H9 (cell line): ENCODE data around the gene KRT6A. TPM values are rescaled to one million over a fixed set of nuclear protein-coding genes. Genes with fewer than 3 reads are reported as not detected.

ENCODE experiments used
- DNase-seq: peaks from one replicate; pipeline ENCODE4 v3.0.0-alpha.2; 2017
- H2AFZ ChIP-seq: one replicate; pipeline ENCODE4 v1.6.1; 2013; ENCODE audit warnings: mild to moderate bottlenecking, low read length, control low read depth, moderate library complexity
- H2AK5ac ChIP-seq: 2 replicates; pipeline ENCODE4 v1.6.1; 2013; ENCODE audit warnings: low read length, control low read depth, mixed read lengths; ENCODE audit not compliant: insufficient read length
- H2BK120ac ChIP-seq: one replicate; pipeline ENCODE4 v1.6.1; 2013; ENCODE audit warnings: low read depth, mild to moderate bottlenecking, low read length, control low read depth, inconsistent platforms; ENCODE audit not compliant: poor library complexity, severe bottlenecking
- H2BK12ac ChIP-seq: 2 replicates; pipeline ENCODE4 v1.6.1; 2013; ENCODE audit warnings: low read length, control low read depth, mixed read lengths, low read depth; ENCODE audit not compliant: insufficient read length
- H2BK15ac ChIP-seq: 2 replicates; pipeline ENCODE4 v1.6.1; 2013; ENCODE audit warnings: low read depth, low read length, control low read depth
- H2BK20ac ChIP-seq: one replicate; pipeline ENCODE4 v1.6.1; 2013; ENCODE audit warnings: low read depth, mild to moderate bottlenecking, low read length, control low read depth, inconsistent platforms; ENCODE audit not compliant: poor library complexity, severe bottlenecking
- H2BK5ac ChIP-seq: 2 replicates; pipeline ENCODE4 v1.6.1; 2013; ENCODE audit warnings: low read length, control low read depth, mixed read lengths; ENCODE audit not compliant: insufficient read length
- H3K14ac ChIP-seq: 2 replicates; pipeline ENCODE4 v1.6.1; 2013; ENCODE audit warnings: low read length, control low read depth; ENCODE audit not compliant: insufficient read depth
- H3K18ac ChIP-seq: 2 replicates; pipeline ENCODE4 v1.6.1; 2013; ENCODE audit warnings: low read depth, mild to moderate bottlenecking, mixed read lengths, low read length, control low read depth; ENCODE audit not compliant: insufficient read length
- H3K23ac ChIP-seq: 2 replicates; pipeline ENCODE4 v1.6.1; 2013; ENCODE audit warnings: low read length, control low read depth, mixed read lengths, low read depth; ENCODE audit not compliant: insufficient read length
- H3K23me2 ChIP-seq: 2 replicates; pipeline ENCODE4 v1.6.1; 2013; ENCODE audit warnings: low read depth, mild to moderate bottlenecking, mixed read lengths, low read length, control low read depth; ENCODE audit not compliant: insufficient read length, poor library complexity, severe bottlenecking
- H3K27ac ChIP-seq: 2 replicates; pipeline ENCODE4 v1.5.1; 2013; ENCODE audit warnings: low read length, control low read depth, mixed read lengths, low read depth; ENCODE audit not compliant: insufficient read length
- H3K27me3 ChIP-seq: 2 replicates; pipeline ENCODE4 v1.6.1; 2013; ENCODE audit warnings: low read length, control low read depth, inconsistent platforms; ENCODE audit not compliant: insufficient read depth
- H3K4ac ChIP-seq: 2 replicates; pipeline ENCODE4 v1.6.1; 2013; ENCODE audit warnings: low read depth, mild to moderate bottlenecking, control low read depth, inconsistent platforms, low read length, moderate library complexity
- H3K4me1 ChIP-seq: 2 replicates; pipeline ENCODE4 v1.6.1; 2013; ENCODE audit warnings: low read length, control low read depth, inconsistent platforms; ENCODE audit not compliant: insufficient read depth
- H3K4me2 ChIP-seq: 2 replicates; pipeline ENCODE4 v1.6.1; 2013; ENCODE audit warnings: low read length, control low read depth, mixed read lengths; ENCODE audit not compliant: insufficient read length, insufficient read depth
- H3K56ac ChIP-seq: 2 replicates; pipeline ENCODE4 v1.6.1; 2013; ENCODE audit warnings: low read depth, mild to moderate bottlenecking, mixed read lengths, low read length, control low read depth; ENCODE audit not compliant: insufficient read length
- H3K79me1 ChIP-seq: 2 replicates; pipeline ENCODE4 v1.6.1; 2013; ENCODE audit warnings: low read depth, mild to moderate bottlenecking, moderate library complexity, low read length, control low read depth, inconsistent platforms; ENCODE audit not compliant: insufficient read depth, poor library complexity, severe bottlenecking
- H3K79me2 ChIP-seq: 2 replicates; pipeline ENCODE4 v1.6.1; 2013; ENCODE audit warnings: low read length, control low read depth, inconsistent platforms; ENCODE audit not compliant: insufficient read depth
- H3K9ac ChIP-seq: 2 replicates; pipeline ENCODE4 v1.6.1; 2013; ENCODE audit warnings: low read length, control low read depth, mixed read lengths; ENCODE audit not compliant: insufficient read length; ENCODE audit errors: extremely low read depth
- H3K9me3 ChIP-seq: one replicate; pipeline ENCODE4 v1.6.1; 2013; ENCODE audit warnings: low read depth, low read length, inconsistent platforms; ENCODE audit not compliant: control insufficient read depth
- H3T11ph ChIP-seq: one replicate; pipeline ENCODE4 v1.6.1; 2013; ENCODE audit warnings: mild to moderate bottlenecking, low read length, control low read depth, inconsistent platforms
- H4K20me1 ChIP-seq: one replicate; pipeline ENCODE4 v1.6.1; 2013; ENCODE audit not compliant: control insufficient read depth, insufficient read length, insufficient read depth
- H4K5ac ChIP-seq: 2 replicates; pipeline ENCODE4 v1.6.1; 2013; ENCODE audit warnings: low read depth, mild to moderate bottlenecking, mixed read lengths, low read length, control low read depth; ENCODE audit not compliant: insufficient read length
- H4K8ac ChIP-seq: replicated peaks from 2 replicates; pipeline ENCODE4 v1.6.1; 2013; ENCODE audit warnings: low read length, control low read depth, mixed read lengths, low read depth; ENCODE audit not compliant: insufficient read length
- H4K91ac ChIP-seq: 2 replicates; pipeline ENCODE4 v1.6.1; 2013; ENCODE audit warnings: low read depth, mild to moderate bottlenecking, moderate library complexity, mixed read lengths, low read length, control low read depth; ENCODE audit not compliant: insufficient read length
- H3K27ac Mint-ChIP-seq, 3 experiments: 2 replicates in 2 of 3; 3 replicates in 1 of 3; pipeline ENCODE4 v1.8.0; 2020 to 2021; ENCODE audit warnings: mixed read lengths in 3 of 3, mild to moderate bottlenecking in 1 of 3, moderate library complexity in 1 of 3
- H3K27me3 Mint-ChIP-seq: 2 replicates; pipeline ENCODE4 v1.8.0; 2021; ENCODE audit warnings: low read depth, mild to moderate bottlenecking, moderate library complexity, mixed read lengths
- H3K36me3 Mint-ChIP-seq, 3 experiments: 2 replicates in 2 of 3; 3 replicates in 1 of 3; pipeline ENCODE4 v1.8.0; 2020 to 2021; ENCODE audit warnings: low read depth in 3 of 3, mixed read lengths in 3 of 3; ENCODE audit not compliant: insufficient read depth in 1 of 3
- H3K4me1 Mint-ChIP-seq, 2 experiments: 2 replicates each; pipeline ENCODE4 v1.8.0; 2020; ENCODE audit warnings: mixed read lengths in 2 of 2
- H3K4me3 Mint-ChIP-seq, 2 experiments: 2 replicates in 1 of 2; 3 replicates in 1 of 2; pipeline ENCODE4 v1.8.0; 2020 to 2021; ENCODE audit warnings: mild to moderate bottlenecking in 2 of 2, mixed read lengths in 2 of 2, moderate library complexity in 1 of 2
- H3K9me3 Mint-ChIP-seq, 2 experiments: 2 replicates in 1 of 2; 3 replicates in 1 of 2; pipeline ENCODE4 v1.8.0; 2020; ENCODE audit warnings: mild to moderate bottlenecking in 2 of 2, mixed read lengths in 2 of 2, moderate library complexity in 1 of 2
- CTCF ChIP-seq: fragments of 200-600 bp; sonication (generic); conservative IDR thresholded peaks from 3 replicates; pipeline ENCODE4 v1.8.0; 2021; ENCODE audit warnings: antibody characterized with exemption, mild to moderate bottlenecking
- WGBS: extraction: QIAGEN DNeasy Blood & Tissue Kit; methylation state at CpG from one replicate; pipeline ENCODE4 v1.1.7; 2013; ENCODE audit warnings: missing lambda C conversion rate, low lambda C conversion rate, mixed read lengths; ENCODE audit not compliant: insufficient read length; ENCODE audit errors: extremely low coverage; 5-methylcytosine and 5-hydroxymethylcytosine counted together
- total RNA-seq: library from RNA; stranded (reverse); gene quantifications from 2 replicates; pipeline ENCODE4 v1.2.1, GENCODE V29; 2021

KRT6A gene
- total RNA-seq, 1 experiment from 2014 or later = not detected

- H3K27ac Mint-ChIP-seq = no peak overlapping the region
- H3K79me1 ChIP-seq = no peaks in the 10 kb centered on the region
These were observed 20.7 kb upstream of the KRT6A start for GRCh38 chr12:52513736-52514135.

More at GRCh38 chr12:52513736-52514135, 20.7 kb upstream of the KRT6A start:
- no peak overlapping the region for H3T11ph ChIP-seq
- H2BK20ac ChIP-seq = no peak overlapping the region
- no peaks in the 10 kb centered on the region for H3K79me2 ChIP-seq
- H3K56ac ChIP-seq = no peak overlapping the region
- H4K91ac ChIP-seq = no peak overlapping the region
- H3K9me3 ChIP-seq = no peaks in the 10 kb centered on the region
- no peaks in the 10 kb centered on the region for H3K4me1 ChIP-seq
- no peak for TF ChIP-seq CTCF
- no peak for DNase-seq
- H3K27ac ChIP-seq = no peak overlapping the region
- no peak overlapping the region for H4K8ac ChIP-seq
- H3K9me3 Mint-ChIP-seq = peaks cover 9 to 13% of the 10 kb centered on the region in 2 experiments
- H3K27me3 ChIP-seq = no peaks in the 10 kb centered on the region
- H3K4me2 ChIP-seq = no peak overlapping the region
- no peak overlapping the region for H3K9ac ChIP-seq
- no peak overlapping the region for H2BK5ac ChIP-seq
- no CpG with 5 or more reads among the region's 6 CpGs for WGBS
- H2AK5ac ChIP-seq = no peak overlapping the region
- peaks cover 0 to 7% (median 0%) of the 10 kb centered on the region in 3 experiments; a peak in 3 of 7 replicates for H3K36me3 Mint-ChIP-seq
- peaks cover 8% of the 10 kb centered on the region for H3K27me3 Mint-ChIP-seq
- no peaks in the 10 kb centered on the region for H3K23me2 ChIP-seq
- no peak overlapping the region for H3K18ac ChIP-seq
- H2BK120ac ChIP-seq = no peak overlapping the region
- no peaks in the 10 kb centered on the region for H4K20me1 ChIP-seq
- no peak overlapping the region for H3K14ac ChIP-seq
- no peak overlapping the region for H2AFZ ChIP-seq
- H2BK15ac ChIP-seq = no peak overlapping the region
- no peak overlapping the region for H3K4me3 Mint-ChIP-seq
- no peak overlapping the region for H3K4ac ChIP-seq
- peaks cover 0 to 4% of the 10 kb centered on the region in 2 experiments; a peak in 3 of 4 replicates for H3K4me1 Mint-ChIP-seq
- H4K5ac ChIP-seq = no peak overlapping the region
- no peak overlapping the region for H3K23ac ChIP-seq
- no peak overlapping the region for H2BK12ac ChIP-seq
